ENCODE results near the gene PPP1R14C.

DNA sequence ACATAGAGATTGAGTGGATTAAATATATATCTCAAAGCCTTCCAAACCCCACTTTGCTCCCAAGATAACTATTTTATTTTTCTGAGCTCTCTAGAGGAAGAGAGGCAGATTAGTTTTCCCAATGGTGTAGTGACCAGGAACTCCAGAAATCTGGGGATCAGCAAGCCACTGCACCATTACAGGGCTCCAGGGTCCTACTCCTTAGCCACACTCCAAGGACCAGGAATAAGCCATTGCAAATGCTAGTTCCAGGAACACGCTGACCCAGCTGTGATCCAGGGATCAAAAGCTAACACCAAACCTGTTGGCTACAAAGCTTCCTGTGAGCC, 128.3 kb downstream of the PPP1R14C start:
- no peak for TF ChIP-seq CTCF (IDR thresholded peaks at IDR 0.05)
- TF ChIP-seq POLR2A (IDR thresholded peaks at IDR 0.05): no peak

Measured in breast epithelium (tissue), 3 donors.